ENCODE data around the gene KLF16.

The KLF16 gene

GRCh38 chr19:1843116-1843515, 20.3 kb downstream of the KLF16 start:
- no peak for DNase-seq (ENCODE audit: low read depth in 2 of 2)

- no peak for DNase-seq (ENCODE audit: low read depth in 2 of 2)
Observed at GRCh38 chr19:1841209-1841924, 22.0 kb downstream of the KLF16 start.

GRCh38 chr19:1840541-1841115, 22.8 kb downstream of the KLF16 start:
- no peak for DNase-seq (ENCODE audit: low read depth in 2 of 2)

- no peak for DNase-seq (ENCODE audit: low read depth in 2 of 2)
Observed at GRCh38 chr19:1839658-1840540, 23.5 kb downstream of the KLF16 start.

GRCh38 chr19:1837625-1838105, 25.7 kb downstream of the KLF16 start:
- no peak for DNase-seq (ENCODE audit: low read depth in 2 of 2)

GRCh38 chr19:1837222-1837565, 26.2 kb downstream of the KLF16 start:
- DNase-seq (ENCODE audit: low read depth in 2 of 2) = no peak

- DNase-seq (ENCODE audit: low read depth in 2 of 2) = no peak
Observed at GRCh38 chr19:1836458-1837221, 26.7 kb downstream of the KLF16 start.

- no peak for DNase-seq (ENCODE audit: low read depth in 2 of 2)
Observed at GRCh38 chr19:1833540-1833939, 29.8 kb downstream of the KLF16 start.

GRCh38 chr19:1832046-1832663, 31.2 kb downstream of the KLF16 start:
- no peak for DNase-seq (ENCODE audit: low read depth in 2 of 2)

- no peak for DNase-seq (ENCODE audit: low read depth in 2 of 2)
Observed at GRCh38 chr19:1830978-1831377, 32.4 kb downstream of the KLF16 start.

GRCh38 chr19:1830568-1830967, 32.8 kb downstream of the KLF16 start:
- DNase-seq (ENCODE audit: low read depth in 2 of 2) = no peak

GRCh38 chr19:1829958-1830357, 33.4 kb downstream of the KLF16 start:
- DNase-seq (ENCODE audit: low read depth in 2 of 2) = no peak

GRCh38 chr19:1828279-1829238, 34.8 kb downstream of the KLF16 start:
- DNase-seq (ENCODE audit: low read depth in 2 of 2) = no peak

- DNase-seq (ENCODE audit: low read depth in 2 of 2) = no peak
Observed at GRCh38 chr19:1827566-1828278, 35.7 kb downstream of the KLF16 start.

- DNase-seq (ENCODE audit: low read depth in 2 of 2) = no peak
Observed at GRCh38 chr19:1826557-1827521, 36.5 kb downstream of the KLF16 start.

- DNase-seq (ENCODE audit: low read depth in 2 of 2) = peak; percentile 49 to 50
Observed at GRCh38 chr19:1825909-1826556, 37.3 kb downstream of the KLF16 start.

GRCh38 chr19:1824252-1824622, 39.1 kb downstream of the KLF16 start:
- DNase-seq (ENCODE audit: low read depth in 2 of 2) = no peak

All from activated CD8-positive, alpha-beta memory T cell treated with anti-CD3 and anti-CD28 coated beads for 4 hours (primary cell).